ENCODE measurements around the gene TTC39C. TPM values are rescaled to one million over a fixed set of nuclear protein-coding genes. Genes with fewer than 3 reads are reported as not detected.

Gene TTC39C
- total RNA-seq, 1 experiment from 2014 or later, result 14.8 TPM

DNA sequence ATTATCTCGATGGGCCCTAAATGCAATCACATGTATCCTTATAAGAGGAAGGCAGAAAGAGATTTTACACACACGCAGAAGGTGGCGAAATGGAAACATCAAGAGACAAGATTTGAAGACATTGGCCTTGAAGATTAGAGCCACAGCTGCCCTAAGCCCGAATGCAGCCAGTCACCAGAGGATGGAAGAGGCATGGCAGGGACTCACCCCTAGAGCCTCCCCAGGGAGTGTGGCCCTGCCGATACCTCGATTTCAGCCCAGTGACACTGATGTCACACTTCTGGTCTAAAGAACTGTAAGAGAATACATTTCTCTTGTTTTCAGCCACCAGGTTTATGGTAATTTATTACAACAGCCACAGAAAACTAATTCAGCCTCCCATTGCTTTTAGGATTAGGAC, 17.4 kb downstream of the TTC39C start:
- in situ Hi-C loops (cut with HindIII; ENCODE audit: low pct_unique_long_range_greater_than_20kb, low sequenced_read_pairs), result no loop called here
- ChIA-PET CTCF (no interaction called here), POLR2A (no interaction called here)
- Histone ChIP-seq H3K36me3 (ENCODE audit: control insufficient read depth, insufficient read depth, low read length) (no peaks in the 10 kb centered on the region), H3K27me3 (ENCODE audit: control insufficient read depth, insufficient read depth, low read length) (no peaks in the 10 kb centered on the region), H3K9me3 (ENCODE audit: control insufficient read depth, insufficient read depth, low read depth, low read length) (no peaks in the 10 kb centered on the region), H3K4me1 (ENCODE audit: control insufficient read depth, insufficient read depth, low read length) (no peaks in the 10 kb centered on the region), H3K4me3 (ENCODE audit: low read depth in 2 of 2, low read length in 2 of 2) (no peak overlapping the region), H3K27ac (ENCODE audit: low read length) (no peak overlapping the region)
- no peak for ATAC-seq
- intact Hi-C loops (cut with micrococcal nuclease; ENCODE audit: unreplicated experiment), result no loop called here
- no peak for DNase-seq (ENCODE audit: low read depth, low spot score)
- TF ChIP-seq POLR2AphosphoS5 (IDR thresholded peaks at IDR 0.05; ENCODE audit: low read depth, low read length), result no peak
- TF ChIP-seq, protein P1, sequence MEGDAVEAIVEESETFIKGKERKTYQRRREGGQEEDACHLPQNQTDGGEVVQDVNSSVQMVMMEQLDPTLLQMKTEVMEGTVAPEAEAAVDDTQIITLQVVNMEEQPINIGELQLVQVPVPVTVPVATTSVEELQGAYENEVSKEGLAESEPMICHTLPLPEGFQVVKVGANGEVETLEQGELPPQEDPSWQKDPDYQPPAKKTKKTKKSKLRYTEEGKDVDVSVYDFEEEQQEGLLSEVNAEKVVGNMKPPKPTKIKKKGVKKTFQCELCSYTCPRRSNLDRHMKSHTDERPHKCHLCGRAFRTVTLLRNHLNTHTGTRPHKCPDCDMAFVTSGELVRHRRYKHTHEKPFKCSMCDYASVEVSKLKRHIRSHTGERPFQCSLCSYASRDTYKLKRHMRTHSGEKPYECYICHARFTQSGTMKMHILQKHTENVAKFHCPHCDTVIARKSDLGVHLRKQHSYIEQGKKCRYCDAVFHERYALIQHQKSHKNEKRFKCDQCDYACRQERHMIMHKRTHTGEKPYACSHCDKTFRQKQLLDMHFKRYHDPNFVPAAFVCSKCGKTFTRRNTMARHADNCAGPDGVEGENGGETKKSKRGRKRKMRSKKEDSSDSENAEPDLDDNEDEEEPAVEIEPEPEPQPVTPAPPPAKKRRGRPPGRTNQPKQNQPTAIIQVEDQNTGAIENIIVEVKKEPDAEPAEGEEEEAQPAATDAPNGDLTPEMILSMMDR (IDR thresholded peaks at IDR 0.05), result no peak
- TF ChIP-seq, protein P2, sequence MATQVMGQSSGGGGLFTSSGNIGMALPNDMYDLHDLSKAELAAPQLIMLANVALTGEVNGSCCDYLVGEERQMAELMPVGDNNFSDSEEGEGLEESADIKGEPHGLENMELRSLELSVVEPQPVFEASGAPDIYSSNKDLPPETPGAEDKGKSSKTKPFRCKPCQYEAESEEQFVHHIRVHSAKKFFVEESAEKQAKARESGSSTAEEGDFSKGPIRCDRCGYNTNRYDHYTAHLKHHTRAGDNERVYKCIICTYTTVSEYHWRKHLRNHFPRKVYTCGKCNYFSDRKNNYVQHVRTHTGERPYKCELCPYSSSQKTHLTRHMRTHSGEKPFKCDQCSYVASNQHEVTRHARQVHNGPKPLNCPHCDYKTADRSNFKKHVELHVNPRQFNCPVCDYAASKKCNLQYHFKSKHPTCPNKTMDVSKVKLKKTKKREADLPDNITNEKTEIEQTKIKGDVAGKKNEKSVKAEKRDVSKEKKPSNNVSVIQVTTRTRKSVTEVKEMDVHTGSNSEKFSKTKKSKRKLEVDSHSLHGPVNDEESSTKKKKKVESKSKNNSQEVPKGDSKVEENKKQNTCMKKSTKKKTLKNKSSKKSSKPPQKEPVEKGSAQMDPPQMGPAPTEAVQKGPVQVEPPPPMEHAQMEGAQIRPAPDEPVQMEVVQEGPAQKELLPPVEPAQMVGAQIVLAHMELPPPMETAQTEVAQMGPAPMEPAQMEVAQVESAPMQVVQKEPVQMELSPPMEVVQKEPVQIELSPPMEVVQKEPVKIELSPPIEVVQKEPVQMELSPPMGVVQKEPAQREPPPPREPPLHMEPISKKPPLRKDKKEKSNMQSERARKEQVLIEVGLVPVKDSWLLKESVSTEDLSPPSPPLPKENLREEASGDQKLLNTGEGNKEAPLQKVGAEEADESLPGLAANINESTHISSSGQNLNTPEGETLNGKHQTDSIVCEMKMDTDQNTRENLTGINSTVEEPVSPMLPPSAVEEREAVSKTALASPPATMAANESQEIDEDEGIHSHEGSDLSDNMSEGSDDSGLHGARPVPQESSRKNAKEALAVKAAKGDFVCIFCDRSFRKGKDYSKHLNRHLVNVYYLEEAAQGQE (IDR thresholded peaks at IDR 0.05; ENCODE audit: insufficient read depth in 1 of 2, low read depth in 2 of 2, low read length in 1 of 2), result no peak
- no peak for TF ChIP-seq SIN3A (IDR thresholded peaks at IDR 0.05; ENCODE audit: borderline replicate concordance, insufficient read depth, low read depth, low read length)
- TF ChIP-seq TCF7L2 (IDR thresholded peaks at IDR 0.05; ENCODE audit: low read depth, low read length), result no peak
- BruUV-seq (replicated peaks), result no TSS peak

DNA sequence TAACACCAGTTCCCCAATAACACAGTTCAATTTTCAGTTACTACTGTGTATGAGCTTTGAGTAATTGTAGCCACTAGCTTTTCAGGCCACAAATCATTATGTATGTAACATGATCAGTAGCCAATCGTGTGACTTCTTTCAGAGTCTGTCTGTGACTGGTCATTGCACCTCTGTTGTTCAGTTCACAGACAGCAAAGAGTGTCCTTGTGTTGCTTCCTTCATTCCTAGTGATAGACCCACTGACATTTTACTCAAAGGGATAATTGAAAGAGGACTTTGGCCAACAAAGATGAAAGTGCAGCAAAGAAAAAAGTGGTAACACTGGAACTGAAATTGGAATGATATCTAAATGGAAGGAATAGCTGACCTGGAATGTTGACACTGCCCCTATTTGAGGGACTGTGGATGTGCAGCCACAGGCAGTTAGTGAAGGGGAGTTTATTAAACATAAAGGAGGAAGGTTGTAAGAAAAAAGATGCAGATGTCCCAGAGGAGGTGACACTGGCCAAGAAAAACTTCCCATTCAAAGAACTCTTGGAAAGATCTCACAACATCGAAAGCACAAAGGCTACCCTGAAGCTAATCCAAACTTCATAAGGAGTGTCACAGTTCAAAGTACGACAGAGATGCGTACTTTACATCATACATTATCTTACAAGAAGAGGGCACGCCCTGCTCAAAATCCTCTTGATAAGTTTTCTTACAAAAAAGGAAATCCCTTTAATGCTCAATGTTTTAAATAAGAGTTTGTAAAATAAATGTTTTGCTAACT, 19.3 kb downstream of the TTC39C start:
- in situ Hi-C loops (cut with HindIII; ENCODE audit: low pct_unique_long_range_greater_than_20kb, low sequenced_read_pairs), result no loop called here
- POLR2A ChIA-PET, result no interaction called here
- Histone ChIP-seq H3K27ac (ENCODE audit: low read length) (no peak overlapping the region), H3K36me3 (ENCODE audit: control insufficient read depth, insufficient read depth, low read length) (no peaks in the 10 kb centered on the region), H3K27me3 (ENCODE audit: control insufficient read depth, insufficient read depth, low read length) (no peaks in the 10 kb centered on the region), H3K4me1 (ENCODE audit: control insufficient read depth, insufficient read depth, low read length) (no peaks in the 10 kb centered on the region), H3K9me3 (ENCODE audit: control insufficient read depth, insufficient read depth, low read depth, low read length) (no peaks in the 10 kb centered on the region), H3K4me3 (ENCODE audit: low read depth in 2 of 2, low read length in 2 of 2) (no peak overlapping the region)
- no TSS peak for BruUV-seq (replicated peaks)
- DNase-seq (ENCODE audit: low read depth, low spot score), result no peak
- ATAC-seq, result no peak
- CTCF ChIA-PET, result no interaction called here
- intact Hi-C loops (cut with micrococcal nuclease; ENCODE audit: unreplicated experiment), result no loop called here
- TF ChIP-seq POLR2AphosphoS5 (IDR thresholded peaks at IDR 0.05; ENCODE audit: low read depth, low read length) (no peak), TCF7L2 (IDR thresholded peaks at IDR 0.05; ENCODE audit: low read depth, low read length) (no peak), SIN3A (IDR thresholded peaks at IDR 0.05; ENCODE audit: borderline replicate concordance, insufficient read depth, low read depth, low read length) (no peak)
- TF ChIP-seq, protein P1 (IDR thresholded peaks at IDR 0.05), result no peak
- TF ChIP-seq, protein P2 (IDR thresholded peaks at IDR 0.05; ENCODE audit: insufficient read depth in 1 of 2, low read depth in 2 of 2, low read length in 1 of 2), result no peak

Data from Panc1 (cell line).